Adrenal gland (tissue), 5 donors: ENCODE data around the gene CAPRIN1.

ENCODE experiments used
- POLR2A ChIP-seq, 2 donors: fragments of 450-650 bp; IDR thresholded peaks; one replicate each; pipeline ENCODE4 v1.6.1; 2017; ENCODE audit warnings: antibody characterized with exemption in 2 of 2, mild to moderate bottlenecking in 2 of 2, moderate library complexity in 1 of 2
- TF ChIP-seq, protein P1 (sequence below), 6 experiments: fragments of 450-650 bp in 4 of 6; fragments of 200-600 bp in 2 of 6; sonication (generic) in 1 of 6; IDR thresholded peaks; 1 replicate in 5 of 6; 2 replicates in 1 of 6; pipeline versions ENCODE4 v1.5.1 to v1.8.0; 2016 to 2021; ENCODE audit warnings: antibody characterized with exemption in 6 of 6, mild to moderate bottlenecking in 2 of 6, moderate library complexity in 1 of 6
- donor health status: DM: no; HTN: no; CAD: no.

- TF ChIP-seq, protein P1, sequence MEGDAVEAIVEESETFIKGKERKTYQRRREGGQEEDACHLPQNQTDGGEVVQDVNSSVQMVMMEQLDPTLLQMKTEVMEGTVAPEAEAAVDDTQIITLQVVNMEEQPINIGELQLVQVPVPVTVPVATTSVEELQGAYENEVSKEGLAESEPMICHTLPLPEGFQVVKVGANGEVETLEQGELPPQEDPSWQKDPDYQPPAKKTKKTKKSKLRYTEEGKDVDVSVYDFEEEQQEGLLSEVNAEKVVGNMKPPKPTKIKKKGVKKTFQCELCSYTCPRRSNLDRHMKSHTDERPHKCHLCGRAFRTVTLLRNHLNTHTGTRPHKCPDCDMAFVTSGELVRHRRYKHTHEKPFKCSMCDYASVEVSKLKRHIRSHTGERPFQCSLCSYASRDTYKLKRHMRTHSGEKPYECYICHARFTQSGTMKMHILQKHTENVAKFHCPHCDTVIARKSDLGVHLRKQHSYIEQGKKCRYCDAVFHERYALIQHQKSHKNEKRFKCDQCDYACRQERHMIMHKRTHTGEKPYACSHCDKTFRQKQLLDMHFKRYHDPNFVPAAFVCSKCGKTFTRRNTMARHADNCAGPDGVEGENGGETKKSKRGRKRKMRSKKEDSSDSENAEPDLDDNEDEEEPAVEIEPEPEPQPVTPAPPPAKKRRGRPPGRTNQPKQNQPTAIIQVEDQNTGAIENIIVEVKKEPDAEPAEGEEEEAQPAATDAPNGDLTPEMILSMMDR (IDR thresholded peaks at IDR 0.05): no peak
- no peak for TF ChIP-seq POLR2A (IDR thresholded peaks at IDR 0.05)
Measured at GRCh38 chr11:34147581-34147980, 96.0 kb downstream of the CAPRIN1 start.
